WTC11 (cell line): Measurements from ENCODE around the gene ACACA. TPM values are rescaled to one million over a fixed set of nuclear protein-coding genes. Genes with fewer than 3 reads are reported as not detected.
A peak's percentile ranks its signal among the peaks of the same experiment; 100 is the strongest.
"Not testable (repeated sequence)": the region's sequence is repeated elsewhere in the genome, so short reads cannot be mapped to it uniquely, and the experiment has no call there.

ENCODE experiments used
- ATAC-seq: fragments of 200-7000 bp; cut with Tn5 transposase; 2 replicates; pipeline ENCODE4 v1.10.0; 2021; ENCODE audit warnings: mild to moderate bottlenecking, moderate library complexity
- CTCF ChIA-PET: fragments of 300-600 bp; sonication (Branson Sonifier 250); formaldehyde crosslinking; loops from one replicate; lab custom pipeline; 2021; ENCODE audit warnings: antibody characterized with exemption; lab: Charles Lee
- POLR2A ChIA-PET: fragments of 350-600 bp; sonication (Branson Sonifier 250); formaldehyde crosslinking; loops from one replicate; lab custom pipeline; 2021; ENCODE audit warnings: antibody characterized with exemption; lab: Charles Lee
- DNase-seq: peaks from one replicate; pipeline ENCODE4 v3.0.0; 2021; ENCODE audit warnings: low spot score
- H3K27ac Mint-ChIP-seq: 2 replicates; pipeline ENCODE4 v1.8.0; 2021; ENCODE audit warnings: mixed read lengths
- H3K27me3 Mint-ChIP-seq: 2 replicates; pipeline ENCODE4 v1.8.0; 2021; ENCODE audit warnings: low read depth, mild to moderate bottlenecking, moderate library complexity, mixed read lengths
- H3K36me3 Mint-ChIP-seq: 2 replicates; pipeline ENCODE4 v1.8.0; 2021; ENCODE audit warnings: mixed read lengths
- H3K4me1 Mint-ChIP-seq: 2 replicates; pipeline ENCODE4 v1.8.0; 2022; ENCODE audit warnings: mixed read lengths
- H3K4me3 Mint-ChIP-seq: 2 replicates; pipeline ENCODE4 v1.8.0; 2021; ENCODE audit warnings: mild to moderate bottlenecking, moderate library complexity, mixed read lengths
- H3K9me3 Mint-ChIP-seq: 2 replicates; pipeline ENCODE4 v1.8.0; 2021; ENCODE audit warnings: mixed read lengths
- CREM ChIP-seq: sonication (generic); formaldehyde crosslinking; IDR thresholded peaks from 2 replicates; pipeline ENCODE4 v1.8.1; 2022; ENCODE audit warnings: mild to moderate bottlenecking, missing genetic modification reagents, moderate library complexity
- ETV6 ChIP-seq: sonication (generic); formaldehyde crosslinking; IDR thresholded peaks from 2 replicates; pipeline ENCODE4 v1.8.1; 2022; ENCODE audit warnings: mild to moderate bottlenecking, missing genetic modification reagents
- FOXK1 ChIP-seq: sonication (generic); formaldehyde crosslinking; IDR thresholded peaks from 2 replicates; pipeline ENCODE4 v1.8.0; 2022; ENCODE audit warnings: mild to moderate bottlenecking, moderate library complexity, missing genetic modification reagents
- NR2C2 ChIP-seq: sonication (generic); formaldehyde crosslinking; IDR thresholded peaks from 2 replicates; pipeline ENCODE4 v1.8.0; 2022; ENCODE audit warnings: mild to moderate bottlenecking, missing genetic modification reagents
- OVOL2 ChIP-seq: fragments of 250-450 bp; sonication (Bioruptor Pico); IDR thresholded peaks from 2 replicates; pipeline ENCODE4 v1.9.0; 2021; ENCODE audit warnings: mild to moderate bottlenecking, borderline replicate concordance
- PRRX2 ChIP-seq: fragments of 250-450 bp; sonication (Bioruptor Pico); IDR thresholded peaks from 2 replicates; pipeline ENCODE4 v1.8.0; 2021; ENCODE audit warnings: mild to moderate bottlenecking
- SMAD3 ChIP-seq: sonication (generic); formaldehyde crosslinking; IDR thresholded peaks from 2 replicates; pipeline ENCODE4 v1.8.0; 2022; ENCODE audit warnings: missing genetic modification reagents, mild to moderate bottlenecking, borderline replicate concordance
- SMAD4 ChIP-seq: sonication (generic); formaldehyde crosslinking; IDR thresholded peaks from 2 replicates; pipeline ENCODE4 v1.8.0; 2022; ENCODE audit warnings: mild to moderate bottlenecking, missing genetic modification reagents
- SP1 ChIP-seq: sonication (generic); formaldehyde crosslinking; conservative IDR thresholded peaks from 2 replicates; pipeline ENCODE4 v1.8.1; 2022; ENCODE audit warnings: missing genetic modification reagents
- ZBTB21 ChIP-seq: sonication (generic); formaldehyde crosslinking; IDR thresholded peaks from 2 replicates; pipeline ENCODE4 v1.8.1; 2023; ENCODE audit warnings: mild to moderate bottlenecking, missing genetic modification reagents, borderline replicate concordance
- ZNF121 ChIP-seq: sonication (generic); formaldehyde crosslinking; IDR thresholded peaks from 2 replicates; pipeline ENCODE4 v1.8.0; 2023; ENCODE audit warnings: missing genetic modification reagents
- ZNF219 ChIP-seq: sonication (generic); formaldehyde crosslinking; IDR thresholded peaks from 2 replicates; pipeline ENCODE4 v1.8.0; 2023; ENCODE audit warnings: missing genetic modification reagents, mild to moderate bottlenecking, borderline replicate concordance
- ZNF423 ChIP-seq: fragments of 250-450 bp; sonication (Bioruptor Pico); IDR thresholded peaks from 2 replicates; pipeline ENCODE4 v2.1.2; 2022; ENCODE audit warnings: mild to moderate bottlenecking, moderate library complexity
- total RNA-seq: library from RNA; stranded (reverse); gene quantifications from 3 replicates; pipeline ENCODE4 v1.2.3, GENCODE V29; 2021
- TF ChIP-seq, protein P1 (sequence below): sonication (generic); formaldehyde crosslinking; IDR thresholded peaks from 2 replicates; pipeline ENCODE4 v1.8.1; 2023; ENCODE audit warnings: mild to moderate bottlenecking, missing genetic modification reagents
- TF ChIP-seq, protein P2 (sequence below): sonication (generic); formaldehyde crosslinking; IDR thresholded peaks from 2 replicates; pipeline ENCODE4 v1.8.0; 2023; ENCODE audit warnings: mild to moderate bottlenecking, missing genetic modification reagents
- TF ChIP-seq, protein P3 (sequence below): sonication (generic); formaldehyde crosslinking; IDR thresholded peaks from 2 replicates; pipeline ENCODE4 v1.8.0; 2022; ENCODE audit warnings: missing genetic modification reagents

The ACACA gene
- total RNA-seq, 1 experiment from 2014 or later, result 167 TPM

DNA sequence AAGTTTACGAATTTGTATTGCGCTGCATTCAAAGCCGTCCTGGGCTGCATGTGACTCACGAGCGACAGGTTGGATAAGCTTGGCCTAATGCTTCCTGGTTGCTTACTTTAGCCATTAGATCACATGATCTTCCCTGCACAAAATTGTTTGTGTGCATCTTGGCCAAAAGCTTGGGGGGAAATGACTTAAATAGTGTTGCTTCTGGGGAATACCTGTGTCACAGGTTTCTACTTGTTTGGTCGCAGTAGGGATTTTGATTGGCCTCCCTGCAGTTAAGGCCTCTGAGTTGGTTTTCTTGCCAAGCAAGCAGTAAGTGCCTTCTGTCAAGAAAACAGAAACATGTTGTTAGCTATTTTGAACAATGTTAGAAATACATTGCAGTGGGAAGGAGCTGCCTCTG, 43.5 kb upstream of the ACACA start:
- CTCF ChIA-PET, result interaction anchor here (0.6 to 2.0 kb wide), 4 partner anchors 13 to 77 kb away, joined by 3 to 9 read pairs (median 6); no protein-coding TSS in a partner anchor
- ATAC-seq, result no peak

DNA sequence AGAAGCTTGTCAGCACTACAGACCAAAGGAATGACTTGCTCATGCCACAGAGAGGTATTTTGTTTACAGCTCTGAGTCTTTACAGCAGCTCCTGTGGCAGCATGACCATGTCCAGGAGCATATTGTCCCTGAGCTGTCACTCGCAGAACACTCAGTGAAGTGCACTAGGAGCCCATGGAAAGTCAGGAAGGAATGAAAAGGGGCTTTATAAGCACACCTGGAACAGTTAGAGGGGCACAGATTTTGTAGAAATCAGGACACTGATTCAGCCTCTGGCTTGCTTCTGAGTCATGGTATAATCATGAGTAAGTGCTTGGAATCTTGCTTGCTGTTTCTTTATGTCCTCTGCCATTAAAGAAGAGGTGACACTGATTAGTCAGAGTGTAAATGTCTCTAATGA, 41.0 kb upstream of the ACACA start:
- no peak for ATAC-seq

More for the DNA sequence above, 43.5 kb upstream of the ACACA start:
- DNase-seq, result no peak
- H3K36me3 Mint-ChIP-seq, result peaks cover 10% of the 10 kb centered on the region; the same call in 1 of the 2 replicates
- H3K9me3 Mint-ChIP-seq, result no peaks in the 10 kb centered on the region
- TF ChIP-seq FOXK1 (CRISPR knock-in tag), result no peak
- TF ChIP-seq CREM (CRISPR knock-in tag), result no peak
- TF ChIP-seq, protein P1, sequence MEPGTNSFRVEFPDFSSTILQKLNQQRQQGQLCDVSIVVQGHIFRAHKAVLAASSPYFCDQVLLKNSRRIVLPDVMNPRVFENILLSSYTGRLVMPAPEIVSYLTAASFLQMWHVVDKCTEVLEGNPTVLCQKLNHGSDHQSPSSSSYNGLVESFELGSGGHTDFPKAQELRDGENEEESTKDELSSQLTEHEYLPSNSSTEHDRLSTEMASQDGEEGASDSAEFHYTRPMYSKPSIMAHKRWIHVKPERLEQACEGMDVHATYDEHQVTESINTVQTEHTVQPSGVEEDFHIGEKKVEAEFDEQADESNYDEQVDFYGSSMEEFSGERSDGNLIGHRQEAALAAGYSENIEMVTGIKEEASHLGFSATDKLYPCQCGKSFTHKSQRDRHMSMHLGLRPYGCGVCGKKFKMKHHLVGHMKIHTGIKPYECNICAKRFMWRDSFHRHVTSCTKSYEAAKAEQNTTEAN (CRISPR knock-in tag), result no peak
- no peaks in the 10 kb centered on the region for H3K27me3 Mint-ChIP-seq
- peaks cover 22% of the 10 kb centered on the region for H3K4me1 Mint-ChIP-seq
- H3K4me3 Mint-ChIP-seq, result no peak overlapping the region
- peak overlapping the region; percentile 17 for H3K27ac Mint-ChIP-seq
- POLR2A ChIA-PET, result no interaction called here

DNA sequence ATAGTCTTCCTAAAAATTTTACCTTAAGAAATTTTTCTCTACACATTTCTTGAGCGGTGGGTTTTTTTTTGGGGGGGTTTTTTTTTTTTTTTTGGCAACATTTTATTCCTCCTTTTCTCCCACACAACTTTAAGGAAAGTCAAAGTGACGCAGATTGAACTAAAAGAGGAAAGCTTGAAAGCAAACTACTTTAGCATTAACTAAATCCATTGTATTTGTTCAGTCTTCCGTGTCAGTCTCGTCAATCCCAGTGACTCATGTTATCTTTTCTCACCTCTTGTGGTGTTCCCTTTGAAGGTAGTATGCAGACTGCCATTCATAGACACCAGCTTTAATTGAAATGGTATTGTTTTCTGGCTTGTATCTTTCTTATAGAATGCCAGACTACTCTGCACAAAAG, 39.4 kb upstream of the ACACA start:
- ChIA-PET POLR2A (no interaction called here), CTCF (interaction anchor here (1.5 kb wide), 1 partner anchor 8 kb away, joined by 6 read pairs; no protein-coding TSS in a partner anchor)
- no peak overlapping the region for H3K4me3 Mint-ChIP-seq
- no peak for DNase-seq
- no peak overlapping the region for H3K27ac Mint-ChIP-seq
- H3K4me1 Mint-ChIP-seq, result peaks cover 13% of the 10 kb centered on the region
- TF ChIP-seq PRRX2 (CRISPR knock-in tag), result no peak
- TF ChIP-seq SMAD3 (CRISPR knock-in tag), result no peak
- no peak for TF ChIP-seq OVOL2 (CRISPR knock-in tag)
- no peak for TF ChIP-seq ETV6 (CRISPR knock-in tag)
- no peak for TF ChIP-seq ZNF423
- no peak for TF ChIP-seq ZNF121
- TF ChIP-seq SP1 (CRISPR knock-in tag), result no peak
- TF ChIP-seq SMAD4 (CRISPR knock-in tag), result no peak
- H3K36me3 Mint-ChIP-seq, result peaks cover 24% of the 10 kb centered on the region
- no peaks in the 10 kb centered on the region for H3K9me3 Mint-ChIP-seq
- ATAC-seq, result no peak
- H3K27me3 Mint-ChIP-seq, result no peaks in the 10 kb centered on the region

More for the DNA sequence above, 41.0 kb upstream of the ACACA start:
- Mint-ChIP-seq H3K9me3 (no peaks in the 10 kb centered on the region), H3K27ac (peak overlapping the region; percentile 58; the same call in 1 of the 2 replicates), H3K27me3 (no peaks in the 10 kb centered on the region), H3K36me3 (peaks cover 12% of the 10 kb centered on the region), H3K4me3 (no peak overlapping the region), H3K4me1 (peaks cover 13% of the 10 kb centered on the region)
- ChIA-PET CTCF (no interaction called here), POLR2A (no interaction called here)
- DNase-seq, result no peak
- TF ChIP-seq, protein P2, sequence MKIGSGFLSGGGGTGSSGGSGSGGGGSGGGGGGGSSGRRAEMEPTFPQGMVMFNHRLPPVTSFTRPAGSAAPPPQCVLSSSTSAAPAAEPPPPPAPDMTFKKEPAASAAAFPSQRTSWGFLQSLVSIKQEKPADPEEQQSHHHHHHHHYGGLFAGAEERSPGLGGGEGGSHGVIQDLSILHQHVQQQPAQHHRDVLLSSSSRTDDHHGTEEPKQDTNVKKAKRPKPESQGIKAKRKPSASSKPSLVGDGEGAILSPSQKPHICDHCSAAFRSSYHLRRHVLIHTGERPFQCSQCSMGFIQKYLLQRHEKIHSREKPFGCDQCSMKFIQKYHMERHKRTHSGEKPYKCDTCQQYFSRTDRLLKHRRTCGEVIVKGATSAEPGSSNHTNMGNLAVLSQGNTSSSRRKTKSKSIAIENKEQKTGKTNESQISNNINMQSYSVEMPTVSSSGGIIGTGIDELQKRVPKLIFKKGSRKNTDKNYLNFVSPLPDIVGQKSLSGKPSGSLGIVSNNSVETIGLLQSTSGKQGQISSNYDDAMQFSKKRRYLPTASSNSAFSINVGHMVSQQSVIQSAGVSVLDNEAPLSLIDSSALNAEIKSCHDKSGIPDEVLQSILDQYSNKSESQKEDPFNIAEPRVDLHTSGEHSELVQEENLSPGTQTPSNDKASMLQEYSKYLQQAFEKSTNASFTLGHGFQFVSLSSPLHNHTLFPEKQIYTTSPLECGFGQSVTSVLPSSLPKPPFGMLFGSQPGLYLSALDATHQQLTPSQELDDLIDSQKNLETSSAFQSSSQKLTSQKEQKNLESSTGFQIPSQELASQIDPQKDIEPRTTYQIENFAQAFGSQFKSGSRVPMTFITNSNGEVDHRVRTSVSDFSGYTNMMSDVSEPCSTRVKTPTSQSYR (CRISPR knock-in tag), result no peak
- TF ChIP-seq, protein P3, sequence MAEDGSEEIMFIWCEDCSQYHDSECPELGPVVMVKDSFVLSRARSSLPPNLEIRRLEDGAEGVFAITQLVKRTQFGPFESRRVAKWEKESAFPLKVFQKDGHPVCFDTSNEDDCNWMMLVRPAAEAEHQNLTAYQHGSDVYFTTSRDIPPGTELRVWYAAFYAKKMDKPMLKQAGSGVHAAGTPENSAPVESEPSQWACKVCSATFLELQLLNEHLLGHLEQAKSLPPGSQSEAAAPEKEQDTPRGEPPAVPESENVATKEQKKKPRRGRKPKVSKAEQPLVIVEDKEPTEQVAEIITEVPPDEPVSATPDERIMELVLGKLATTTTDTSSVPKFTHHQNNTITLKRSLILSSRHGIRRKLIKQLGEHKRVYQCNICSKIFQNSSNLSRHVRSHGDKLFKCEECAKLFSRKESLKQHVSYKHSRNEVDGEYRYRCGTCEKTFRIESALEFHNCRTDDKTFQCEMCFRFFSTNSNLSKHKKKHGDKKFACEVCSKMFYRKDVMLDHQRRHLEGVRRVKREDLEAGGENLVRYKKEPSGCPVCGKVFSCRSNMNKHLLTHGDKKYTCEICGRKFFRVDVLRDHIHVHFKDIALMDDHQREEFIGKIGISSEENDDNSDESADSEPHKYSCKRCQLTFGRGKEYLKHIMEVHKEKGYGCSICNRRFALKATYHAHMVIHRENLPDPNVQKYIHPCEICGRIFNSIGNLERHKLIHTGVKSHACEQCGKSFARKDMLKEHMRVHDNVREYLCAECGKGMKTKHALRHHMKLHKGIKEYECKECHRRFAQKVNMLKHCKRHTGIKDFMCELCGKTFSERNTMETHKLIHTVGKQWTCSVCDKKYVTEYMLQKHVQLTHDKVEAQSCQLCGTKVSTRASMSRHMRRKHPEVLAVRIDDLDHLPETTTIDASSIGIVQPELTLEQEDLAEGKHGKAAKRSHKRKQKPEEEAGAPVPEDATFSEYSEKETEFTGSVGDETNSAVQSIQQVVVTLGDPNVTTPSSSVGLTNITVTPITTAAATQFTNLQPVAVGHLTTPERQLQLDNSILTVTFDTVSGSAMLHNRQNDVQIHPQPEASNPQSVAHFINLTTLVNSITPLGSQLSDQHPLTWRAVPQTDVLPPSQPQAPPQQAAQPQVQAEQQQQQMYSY (CRISPR knock-in tag), result no peak
- TF ChIP-seq ZBTB21 (CRISPR knock-in tag) (no peak), ZNF219 (CRISPR knock-in tag) (no peak), NR2C2 (CRISPR knock-in tag) (no peak)

DNA sequence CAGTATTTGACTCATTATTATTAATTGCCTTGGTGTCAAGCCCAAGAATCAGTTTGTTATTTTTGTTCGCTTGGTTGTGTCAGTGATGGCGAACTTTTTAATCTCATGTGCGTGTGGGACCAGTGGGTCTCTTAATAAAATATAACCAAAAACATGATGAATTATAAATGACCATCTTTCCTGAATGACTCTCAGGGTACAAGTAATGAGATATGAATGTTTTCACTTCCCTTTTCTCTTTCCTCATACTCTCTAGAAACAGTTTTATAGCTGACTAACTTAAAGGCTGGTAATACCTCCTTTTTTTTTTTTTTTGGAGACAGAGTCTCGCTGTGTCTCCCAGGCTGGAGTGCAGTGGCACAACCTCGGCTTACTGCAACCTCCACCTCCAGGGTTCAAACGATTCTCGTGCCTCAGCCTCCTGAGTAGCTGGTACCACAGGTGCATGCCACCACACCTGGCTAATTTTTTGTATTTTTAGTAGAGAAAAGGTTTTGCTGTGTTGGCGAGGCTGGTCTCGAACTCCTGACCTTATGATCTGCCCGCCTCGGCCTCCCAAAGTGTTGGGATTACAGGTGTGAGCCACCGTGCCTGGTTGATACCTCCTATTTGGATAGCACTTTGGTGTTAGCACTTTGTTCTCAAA, 34.9 kb upstream of the ACACA start:
- DNase-seq, H3K27me3 Mint-ChIP-seq, H3K27ac Mint-ChIP-seq, ATAC-seq, H3K4me3 Mint-ChIP-seq, H3K4me1 Mint-ChIP-seq, H3K9me3 Mint-ChIP-seq: not testable (repeated sequence)
- peaks cover 34% of the 10 kb centered on the region for H3K36me3 Mint-ChIP-seq
- ChIA-PET CTCF (interaction anchor here (0.6 to 0.7 kb wide), 2 partner anchors 16 to 205 kb away, joined by 5 to 11 read pairs; no protein-coding TSS in a partner anchor), POLR2A (interaction anchor here (0.6 kb wide), 1 partner anchor 1116 kb away, joined by 3 read pairs; no protein-coding TSS in a partner anchor)
